Panc1 (cell line): Measurements from ENCODE around the gene GDF11. TPM values are rescaled to one million over a fixed set of nuclear protein-coding genes. Genes with fewer than 3 reads are reported as not detected.

Source experiments
- ATAC-seq: fragments of 200-7000 bp; cut with Tn5 transposase; 2 replicates; pipeline ENCODE4 v1.9.1; 2020; ENCODE audit warnings: mild to moderate bottlenecking, moderate library complexity
- BruUV-seq: library from RNA; stranded (reverse); fragments of 400-500 nt; replicated peaks from 2 replicates; lab custom pipeline; 2021; lab: Mats Ljungman, UMichigan
- CTCF ChIA-PET: fragments of 300-600 bp; sonication (Branson Sonifier 250); formaldehyde crosslinking; loops from one replicate; lab custom pipeline; 2022; ENCODE audit warnings: antibody characterized with exemption; lab: Charles Lee
- POLR2A ChIA-PET: fragments of 300-600 bp; sonication (Branson Sonifier 250); formaldehyde crosslinking; loops from one replicate; lab custom pipeline; 2022; ENCODE audit warnings: antibody characterized with exemption; lab: Charles Lee
- DNase-seq: peaks from one replicate; pipeline ENCODE4 v3.0.0-alpha.2; 2010; ENCODE audit warnings: low read depth, low spot score
- H3K27ac ChIP-seq: 2 replicates; pipeline ENCODE4 v1.5.1; 2011; ENCODE audit warnings: mild to moderate bottlenecking, low read length, inconsistent platforms
- H3K27me3 ChIP-seq: fragments of 200-500 bp; sonication (Bioruptor generic); 2 replicates; pipeline ENCODE4 v1.6.0; 2014; ENCODE audit warnings: low read length, inconsistent platforms; ENCODE audit not compliant: control insufficient read depth, insufficient read depth
- H3K36me3 ChIP-seq: fragments of 200-500 bp; sonication (Bioruptor generic); 2 replicates; pipeline ENCODE4 v1.5.1; 2014; ENCODE audit warnings: inconsistent platforms, mild to moderate bottlenecking, low read length, moderate library complexity; ENCODE audit not compliant: control insufficient read depth, insufficient read depth
- H3K4me1 ChIP-seq: 2 replicates; pipeline ENCODE4 v1.5.1; 2011; ENCODE audit warnings: inconsistent platforms, mild to moderate bottlenecking, low read length, moderate library complexity; ENCODE audit not compliant: control insufficient read depth, insufficient read depth
- H3K4me3 ChIP-seq, 2 experiments: 2 replicates each; pipeline ENCODE4 v1.5.1; 2011 to 2012; ENCODE audit warnings: low read depth in 2 of 2, low read length in 2 of 2, mild to moderate bottlenecking in 2 of 2, inconsistent platforms in 1 of 2, moderate library complexity in 1 of 2
- H3K9me3 ChIP-seq: fragments of 200-500 bp; sonication (Bioruptor generic); 2 replicates; pipeline ENCODE4 v1.5.1; 2014; ENCODE audit warnings: low read depth, mild to moderate bottlenecking, inconsistent platforms, low read length, moderate library complexity; ENCODE audit not compliant: control insufficient read depth, insufficient read depth
- POLR2AphosphoS5 ChIP-seq: IDR thresholded peaks from 2 replicates; pipeline ENCODE4 v1.6.1; 2012; ENCODE audit warnings: mild to moderate bottlenecking, low read depth, low read length, moderate library complexity
- REST ChIP-seq, 2 experiments: IDR thresholded peaks; 2 replicates each; pipeline ENCODE4 v1.6.1; 2011 to 2012; ENCODE audit warnings: low read depth in 2 of 2, control low read depth in 1 of 2, low read length in 1 of 2, mild to moderate bottlenecking in 1 of 2, moderate library complexity in 1 of 2; ENCODE audit not compliant: insufficient read depth in 1 of 2
- SIN3A ChIP-seq: IDR thresholded peaks from 2 replicates; pipeline ENCODE4 v1.6.1; 2012; ENCODE audit warnings: low read depth, mild to moderate bottlenecking, low read length, moderate library complexity, borderline replicate concordance; ENCODE audit not compliant: insufficient read depth
- TCF7L2 ChIP-seq: IDR thresholded peaks from 2 replicates; pipeline ENCODE4 v1.6.1; 2011; ENCODE audit warnings: mild to moderate bottlenecking, low read depth, low read length, inconsistent platforms
- in situ Hi-C: cut with HindIII; loops from 2 replicates; pipeline ENCODE4 v1.10.0; 2016; ENCODE audit warnings: low sequenced_read_pairs, low pct_unique_long_range_greater_than_20kb
- intact Hi-C: fragments of 100-400 bp; cut with micrococcal nuclease; formaldehyde crosslinking; loops from one replicate; pipeline ENCODE4 v1.10.0; 2022; ENCODE audit not compliant: unreplicated experiment
- total RNA-seq: library from RNA; stranded (reverse); gene quantifications from one replicate; pipeline ENCODE4 v1.2.1, GENCODE V29; 2021; ENCODE audit not compliant: unreplicated experiment
- TF ChIP-seq, protein P1 (sequence below): fragments of 450-650 bp; IDR thresholded peaks from 2 replicates; pipeline ENCODE4 v1.5.1; 2017; ENCODE audit warnings: mild to moderate bottlenecking

The GDF11 gene
- total RNA-seq, 1 experiment from 2014 or later: 11.8 TPM

GRCh38 chr12:55732288-55732687 is 10.6 kb upstream of the GDF11 start:
- Histone ChIP-seq H3K9me3 (no peaks in the 10 kb centered on the region), H3K4me1 (peaks cover 12% of the 10 kb centered on the region), H3K27me3 (no peaks in the 10 kb centered on the region), H3K27ac (no peak overlapping the region), H3K4me3 (no peak overlapping the region), H3K36me3 (0 out of 2 replicates have a peak, but pooled peaks cover 2% of the 10 kb centered on the region)
- BruUV-seq: no TSS peak
- ATAC-seq: no peak
- CTCF ChIA-PET: interaction anchor here (0.6 kb wide), 1 partner anchor 51 kb away, joined by 14 read pairs; a partner anchor contains a TSS
- DNase-seq: no peak
- POLR2A ChIA-PET: no interaction called here
- intact Hi-C loops (no loop called here), in situ Hi-C loops (no loop called here)
- TF ChIP-seq SIN3A (no peak), TCF7L2 (no peak), POLR2AphosphoS5 (no peak), REST (IDR thresholded peaks at IDR 0.05; ENCODE audit: insufficient read depth in 1 of 2, low read depth in 2 of 2, low read length in 1 of 2) (no peak)
- TF ChIP-seq, protein P1, sequence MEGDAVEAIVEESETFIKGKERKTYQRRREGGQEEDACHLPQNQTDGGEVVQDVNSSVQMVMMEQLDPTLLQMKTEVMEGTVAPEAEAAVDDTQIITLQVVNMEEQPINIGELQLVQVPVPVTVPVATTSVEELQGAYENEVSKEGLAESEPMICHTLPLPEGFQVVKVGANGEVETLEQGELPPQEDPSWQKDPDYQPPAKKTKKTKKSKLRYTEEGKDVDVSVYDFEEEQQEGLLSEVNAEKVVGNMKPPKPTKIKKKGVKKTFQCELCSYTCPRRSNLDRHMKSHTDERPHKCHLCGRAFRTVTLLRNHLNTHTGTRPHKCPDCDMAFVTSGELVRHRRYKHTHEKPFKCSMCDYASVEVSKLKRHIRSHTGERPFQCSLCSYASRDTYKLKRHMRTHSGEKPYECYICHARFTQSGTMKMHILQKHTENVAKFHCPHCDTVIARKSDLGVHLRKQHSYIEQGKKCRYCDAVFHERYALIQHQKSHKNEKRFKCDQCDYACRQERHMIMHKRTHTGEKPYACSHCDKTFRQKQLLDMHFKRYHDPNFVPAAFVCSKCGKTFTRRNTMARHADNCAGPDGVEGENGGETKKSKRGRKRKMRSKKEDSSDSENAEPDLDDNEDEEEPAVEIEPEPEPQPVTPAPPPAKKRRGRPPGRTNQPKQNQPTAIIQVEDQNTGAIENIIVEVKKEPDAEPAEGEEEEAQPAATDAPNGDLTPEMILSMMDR: no peak

GRCh38 chr12:55733021-55733555 is 9.8 kb upstream of the GDF11 start:
- no peak overlapping the region for H3K4me3 ChIP-seq
- ChIA-PET POLR2A (no interaction called here), CTCF (no interaction called here)
- H3K27me3 ChIP-seq: no peaks in the 10 kb centered on the region
- in situ Hi-C loops: no loop called here
- BruUV-seq: no TSS peak
- no peaks in the 10 kb centered on the region for H3K9me3 ChIP-seq
- DNase-seq (no peak), ATAC-seq (no peak)
- 0 out of 2 replicates have a peak, but pooled peaks cover 2% of the 10 kb centered on the region for H3K36me3 ChIP-seq
- H3K27ac ChIP-seq: no peak overlapping the region
- TF ChIP-seq SIN3A (no peak), TCF7L2 (no peak), POLR2AphosphoS5 (no peak), REST (IDR thresholded peaks at IDR 0.05; ENCODE audit: insufficient read depth in 1 of 2, low read depth in 2 of 2, low read length in 1 of 2) (no peak)
- TF ChIP-seq, protein P1: no peak
- intact Hi-C loops: no loop called here
- peaks cover 17% of the 10 kb centered on the region for H3K4me1 ChIP-seq
